OCI-LY1 (cell line): ENCODE measurements around the gene RFX2.

Experiments
- EZH2 ChIP-seq: fragments of 200-600 bp; sonication (generic), shearing (Covaris generic); IDR thresholded peaks from 2 replicates; pipeline ENCODE4 v1.8.0; 2017; ENCODE audit warnings: borderline replicate concordance, mixed run types, mild to moderate bottlenecking, antibody characterized with exemption, low read length, moderate library complexity, mixed read lengths
- TF ChIP-seq, protein P1 (sequence below): fragments of 200-600 bp; sonication (generic), shearing (Covaris generic); IDR thresholded peaks from 2 replicates; pipeline ENCODE4 v1.5.1; 2017; ENCODE audit warnings: mild to moderate bottlenecking, antibody characterized with exemption, low read length, moderate library complexity, mixed read lengths

DNA sequence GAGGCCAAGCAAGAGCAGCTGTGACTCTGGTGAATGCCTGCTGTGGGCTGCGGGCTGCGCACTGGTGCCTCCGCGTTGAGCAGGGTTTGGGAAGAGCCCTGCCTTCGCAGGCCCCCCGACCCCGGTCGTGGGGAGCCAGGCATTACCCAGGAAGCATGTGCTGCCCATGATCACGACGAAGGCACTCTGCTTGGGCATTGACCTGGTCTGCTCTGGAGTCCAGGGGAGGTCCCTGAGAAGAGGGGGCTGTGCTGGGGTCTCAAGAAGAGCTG lies 151.5 kb downstream of the RFX2 start:
- TF ChIP-seq, protein P1, sequence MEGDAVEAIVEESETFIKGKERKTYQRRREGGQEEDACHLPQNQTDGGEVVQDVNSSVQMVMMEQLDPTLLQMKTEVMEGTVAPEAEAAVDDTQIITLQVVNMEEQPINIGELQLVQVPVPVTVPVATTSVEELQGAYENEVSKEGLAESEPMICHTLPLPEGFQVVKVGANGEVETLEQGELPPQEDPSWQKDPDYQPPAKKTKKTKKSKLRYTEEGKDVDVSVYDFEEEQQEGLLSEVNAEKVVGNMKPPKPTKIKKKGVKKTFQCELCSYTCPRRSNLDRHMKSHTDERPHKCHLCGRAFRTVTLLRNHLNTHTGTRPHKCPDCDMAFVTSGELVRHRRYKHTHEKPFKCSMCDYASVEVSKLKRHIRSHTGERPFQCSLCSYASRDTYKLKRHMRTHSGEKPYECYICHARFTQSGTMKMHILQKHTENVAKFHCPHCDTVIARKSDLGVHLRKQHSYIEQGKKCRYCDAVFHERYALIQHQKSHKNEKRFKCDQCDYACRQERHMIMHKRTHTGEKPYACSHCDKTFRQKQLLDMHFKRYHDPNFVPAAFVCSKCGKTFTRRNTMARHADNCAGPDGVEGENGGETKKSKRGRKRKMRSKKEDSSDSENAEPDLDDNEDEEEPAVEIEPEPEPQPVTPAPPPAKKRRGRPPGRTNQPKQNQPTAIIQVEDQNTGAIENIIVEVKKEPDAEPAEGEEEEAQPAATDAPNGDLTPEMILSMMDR: no peak
- TF ChIP-seq EZH2: no peak
